Mesothelial cell of epicardium (in vitro differentiated cells): ENCODE measurements around the gene CDKAL1. TPM values are rescaled to one million over a fixed set of nuclear protein-coding genes. Genes with fewer than 3 reads are reported as not detected.

Source experiments
- DNase-seq, 2 experiments: peaks; one replicate each; pipeline ENCODE4 v3.0.0; 2021; ENCODE audit warnings: low spot score in 2 of 2; ENCODE audit not compliant: unreplicated experiment in 2 of 2
- H3K27ac Mint-ChIP-seq: 2 replicates; pipeline ENCODE4 v1.8.0; 2021; ENCODE audit warnings: mixed read lengths
- H3K27me3 Mint-ChIP-seq: 2 replicates; pipeline ENCODE4 v1.8.0; 2021; ENCODE audit warnings: low read depth, mixed read lengths
- H3K36me3 Mint-ChIP-seq: 2 replicates; pipeline ENCODE4 v1.8.0; 2021; ENCODE audit warnings: mixed read lengths
- H3K4me1 Mint-ChIP-seq: 2 replicates; pipeline ENCODE4 v1.8.0; 2021; ENCODE audit warnings: mixed read lengths
- H3K4me3 Mint-ChIP-seq: 2 replicates; pipeline ENCODE4 v1.8.0; 2021; ENCODE audit warnings: mild to moderate bottlenecking, moderate library complexity, mixed read lengths
- H3K9me3 Mint-ChIP-seq: 2 replicates; pipeline ENCODE4 v1.8.0; 2021; ENCODE audit warnings: mixed read lengths
- total RNA-seq: library from RNA; stranded (reverse); gene quantifications from 3 replicates; pipeline ENCODE4 v1.2.1, GENCODE V29; 2021
- TF ChIP-seq, protein P1 (sequence below): fragments of 200-600 bp; sonication (generic); IDR thresholded peaks from one replicate; pipeline ENCODE4 v1.5.0; 2021; ENCODE audit warnings: antibody characterized with exemption; ENCODE audit not compliant: unreplicated experiment

The CDKAL1 gene
- total RNA-seq, 1 donor from 2014 or later, result 22.6 TPM

DNA sequence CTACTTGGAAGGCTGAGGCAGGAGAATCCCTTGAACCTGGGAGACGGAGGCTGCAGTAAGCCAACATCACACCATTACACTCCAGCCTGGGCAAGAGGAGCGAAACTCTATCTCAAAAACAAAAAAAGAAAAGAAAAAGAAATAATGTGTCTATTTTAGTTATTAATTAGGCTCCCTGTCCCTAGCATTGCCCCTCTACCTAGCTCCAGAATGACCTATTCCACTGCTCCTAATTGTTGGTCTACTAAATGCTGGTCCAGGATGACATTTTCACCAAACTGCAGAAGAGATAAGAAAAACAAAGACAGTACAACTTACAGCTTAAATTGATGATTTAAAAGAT, 629.6 kb downstream of the CDKAL1 start:
- H3K4me3 Mint-ChIP-seq, result no peak overlapping the region
- TF ChIP-seq, protein P1, sequence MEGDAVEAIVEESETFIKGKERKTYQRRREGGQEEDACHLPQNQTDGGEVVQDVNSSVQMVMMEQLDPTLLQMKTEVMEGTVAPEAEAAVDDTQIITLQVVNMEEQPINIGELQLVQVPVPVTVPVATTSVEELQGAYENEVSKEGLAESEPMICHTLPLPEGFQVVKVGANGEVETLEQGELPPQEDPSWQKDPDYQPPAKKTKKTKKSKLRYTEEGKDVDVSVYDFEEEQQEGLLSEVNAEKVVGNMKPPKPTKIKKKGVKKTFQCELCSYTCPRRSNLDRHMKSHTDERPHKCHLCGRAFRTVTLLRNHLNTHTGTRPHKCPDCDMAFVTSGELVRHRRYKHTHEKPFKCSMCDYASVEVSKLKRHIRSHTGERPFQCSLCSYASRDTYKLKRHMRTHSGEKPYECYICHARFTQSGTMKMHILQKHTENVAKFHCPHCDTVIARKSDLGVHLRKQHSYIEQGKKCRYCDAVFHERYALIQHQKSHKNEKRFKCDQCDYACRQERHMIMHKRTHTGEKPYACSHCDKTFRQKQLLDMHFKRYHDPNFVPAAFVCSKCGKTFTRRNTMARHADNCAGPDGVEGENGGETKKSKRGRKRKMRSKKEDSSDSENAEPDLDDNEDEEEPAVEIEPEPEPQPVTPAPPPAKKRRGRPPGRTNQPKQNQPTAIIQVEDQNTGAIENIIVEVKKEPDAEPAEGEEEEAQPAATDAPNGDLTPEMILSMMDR, result no peak
- DNase-seq, result no peak
- H3K9me3 Mint-ChIP-seq, result peaks cover 4% of the 10 kb centered on the region
- no peak overlapping the region for H3K27ac Mint-ChIP-seq
- no peaks in the 10 kb centered on the region for H3K36me3 Mint-ChIP-seq
- H3K4me1 Mint-ChIP-seq, result peaks cover 7% of the 10 kb centered on the region
- H3K27me3 Mint-ChIP-seq, result no peaks in the 10 kb centered on the region

DNA sequence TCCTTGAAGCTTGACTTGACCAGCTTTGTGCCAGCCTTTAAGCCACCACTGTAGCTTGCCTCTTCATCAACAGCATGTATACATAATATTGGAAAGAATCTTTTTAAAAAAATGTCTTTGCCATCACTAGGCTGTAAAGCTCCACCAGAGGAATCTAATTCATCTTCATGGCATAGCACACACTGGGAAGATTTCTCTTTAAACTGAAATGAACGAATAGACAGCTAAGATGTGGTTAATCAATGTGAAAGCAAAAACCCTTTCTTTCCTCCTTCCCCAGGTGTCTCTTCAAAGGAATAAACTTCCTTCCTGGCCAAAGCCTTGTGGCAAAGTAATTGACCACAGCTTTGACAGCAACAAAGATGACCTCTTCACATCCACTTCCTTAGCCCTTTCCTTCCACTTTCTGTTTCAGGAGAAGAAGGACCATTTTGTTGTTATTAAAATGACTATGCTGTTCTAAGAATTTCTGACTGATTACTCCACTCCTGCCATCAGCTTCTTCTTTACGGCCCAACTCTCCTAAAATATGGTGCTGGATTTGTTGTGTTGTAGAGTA, 630.6 kb downstream of the CDKAL1 start:
- TF ChIP-seq, protein P1, result no peak
- Mint-ChIP-seq H3K4me3 (no peak overlapping the region), H3K9me3 (peaks cover 5% of the 10 kb centered on the region), H3K4me1 (peaks cover 2% of the 10 kb centered on the region), H3K27me3 (no peaks in the 10 kb centered on the region), H3K27ac (no peak overlapping the region), H3K36me3 (no peaks in the 10 kb centered on the region)
- DNase-seq, result no peak

DNA sequence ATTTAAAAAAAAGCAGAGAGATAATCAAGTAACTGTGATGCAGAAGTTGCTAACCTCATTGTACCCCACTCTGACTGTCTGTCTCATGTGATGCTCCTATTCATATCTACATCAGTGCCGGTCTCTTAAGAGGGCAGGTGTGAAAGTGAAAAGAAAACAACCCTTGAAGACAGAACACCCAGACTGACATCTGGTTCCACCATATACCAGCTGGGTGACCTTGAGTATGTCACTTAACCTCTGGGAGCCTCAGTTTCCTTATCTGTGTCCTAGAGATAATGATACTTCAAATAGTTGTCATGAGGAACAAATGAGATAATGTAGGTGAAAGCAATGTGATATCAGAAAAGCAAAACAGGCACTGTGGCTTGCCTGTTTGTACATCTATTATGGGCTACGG, 632.5 kb downstream of the CDKAL1 start:
- no peak overlapping the region for H3K27ac Mint-ChIP-seq
- H3K27me3 Mint-ChIP-seq, result no peaks in the 10 kb centered on the region
- TF ChIP-seq, protein P1, result no peak
- peaks cover 7% of the 10 kb centered on the region for H3K9me3 Mint-ChIP-seq
- peaks cover 2% of the 10 kb centered on the region for H3K4me1 Mint-ChIP-seq
- no peak for DNase-seq
- H3K36me3 Mint-ChIP-seq, result peaks cover 1% of the 10 kb centered on the region
- no peak overlapping the region for H3K4me3 Mint-ChIP-seq

DNA sequence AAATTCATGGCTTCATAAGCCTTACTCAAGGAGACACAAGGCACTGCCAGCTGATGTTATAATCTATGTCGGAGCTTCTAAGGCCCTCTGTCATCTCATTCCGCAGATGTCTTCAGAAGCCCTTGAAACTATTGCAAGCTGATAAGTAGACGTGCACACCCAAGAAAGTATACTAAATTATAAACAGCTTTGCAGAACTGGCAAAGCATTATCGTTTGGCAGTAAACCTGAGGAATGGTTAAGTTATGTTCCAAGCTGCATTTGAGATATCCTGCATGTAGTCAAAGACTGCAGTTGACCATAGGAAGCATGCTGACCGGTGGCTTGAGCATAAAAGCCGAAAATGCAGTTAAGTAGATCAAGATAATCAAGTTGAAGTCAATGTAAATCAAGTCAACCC, 633.5 kb downstream of the CDKAL1 start:
- TF ChIP-seq, protein P1, result no peak
- H3K9me3 Mint-ChIP-seq, result peaks cover 11% of the 10 kb centered on the region

DNA sequence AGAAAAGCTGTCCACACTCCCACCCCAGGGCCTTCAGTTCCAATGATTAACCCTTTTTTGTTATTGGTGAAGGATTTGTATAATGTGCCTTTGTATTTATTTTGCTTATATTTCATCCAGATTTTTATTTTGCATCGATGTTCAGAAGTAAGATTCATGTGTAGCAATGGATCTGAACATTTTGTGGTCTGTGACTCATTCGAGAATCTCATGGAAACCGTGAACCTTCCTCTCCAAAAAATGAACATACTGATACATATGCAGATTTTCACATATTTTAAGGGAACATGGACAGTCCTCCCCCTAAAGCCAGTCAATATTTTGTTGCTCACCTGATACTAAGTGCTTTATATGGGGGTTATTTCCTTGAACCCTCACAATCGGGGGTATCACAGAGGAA, 637.5 kb downstream of the CDKAL1 start:
- H3K36me3 Mint-ChIP-seq, result peaks cover 8% of the 10 kb centered on the region
- no peaks in the 10 kb centered on the region for H3K4me1 Mint-ChIP-seq
- no peaks in the 10 kb centered on the region for H3K27me3 Mint-ChIP-seq
- peaks cover 7% of the 10 kb centered on the region for H3K9me3 Mint-ChIP-seq
- no peak overlapping the region for H3K4me3 Mint-ChIP-seq
- TF ChIP-seq, protein P1, result no peak
- no peak overlapping the region for H3K27ac Mint-ChIP-seq
- DNase-seq, result no peak

More for the DNA sequence above, 633.5 kb downstream of the CDKAL1 start:
- no peak for DNase-seq
- H3K36me3 Mint-ChIP-seq, result peaks cover 8% of the 10 kb centered on the region
- H3K4me1 Mint-ChIP-seq, result peaks cover 2% of the 10 kb centered on the region
- H3K27ac Mint-ChIP-seq, result no peak overlapping the region
- H3K27me3 Mint-ChIP-seq, result no peaks in the 10 kb centered on the region
- H3K4me3 Mint-ChIP-seq, result no peak overlapping the region

DNA sequence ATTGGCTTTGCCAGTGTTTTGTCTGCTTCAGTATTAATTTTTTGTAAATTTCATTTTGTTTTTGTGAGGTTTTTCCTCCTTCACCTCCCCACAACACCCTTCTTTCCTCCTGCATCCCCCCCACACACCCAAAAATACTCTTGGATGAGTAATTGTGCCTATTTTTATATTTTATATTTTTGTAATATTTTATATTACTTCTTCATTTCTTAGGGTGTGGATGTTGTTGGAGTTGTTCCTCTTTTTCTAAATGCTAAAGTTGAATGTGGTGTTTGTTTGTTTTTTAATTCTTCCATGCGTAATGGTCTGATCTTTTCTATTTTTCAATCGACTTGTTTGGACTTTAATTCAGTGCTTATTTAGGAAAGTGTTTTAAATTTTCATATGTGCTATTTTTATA, 638.8 kb downstream of the CDKAL1 start:
- no peak for DNase-seq
- H3K36me3 Mint-ChIP-seq, result peaks cover 8% of the 10 kb centered on the region
- H3K4me3 Mint-ChIP-seq, result no peak overlapping the region
- no peak overlapping the region for H3K27ac Mint-ChIP-seq
- peaks cover 7% of the 10 kb centered on the region for H3K9me3 Mint-ChIP-seq
- peaks cover 5% of the 10 kb centered on the region for H3K4me1 Mint-ChIP-seq
- H3K27me3 Mint-ChIP-seq, result no peaks in the 10 kb centered on the region
- TF ChIP-seq, protein P1, result no peak
